Neural progenitor cell (in vitro differentiated cells): Measurements from ENCODE around the gene DPF3.

Source experiments
- CTCF ChIP-seq: fragments of 200-600 bp; sonication (generic); IDR thresholded peaks from 2 replicates; pipeline ENCODE4 v1.5.1; 2017; ENCODE audit warnings: antibody characterized with exemption, mild to moderate bottlenecking
- EZH2 ChIP-seq: fragments of 200-600 bp; sonication (generic); IDR thresholded peaks from 2 replicates; pipeline ENCODE4 v1.6.1; 2017; ENCODE audit warnings: antibody characterized with exemption, mild to moderate bottlenecking, moderate library complexity

DNA sequence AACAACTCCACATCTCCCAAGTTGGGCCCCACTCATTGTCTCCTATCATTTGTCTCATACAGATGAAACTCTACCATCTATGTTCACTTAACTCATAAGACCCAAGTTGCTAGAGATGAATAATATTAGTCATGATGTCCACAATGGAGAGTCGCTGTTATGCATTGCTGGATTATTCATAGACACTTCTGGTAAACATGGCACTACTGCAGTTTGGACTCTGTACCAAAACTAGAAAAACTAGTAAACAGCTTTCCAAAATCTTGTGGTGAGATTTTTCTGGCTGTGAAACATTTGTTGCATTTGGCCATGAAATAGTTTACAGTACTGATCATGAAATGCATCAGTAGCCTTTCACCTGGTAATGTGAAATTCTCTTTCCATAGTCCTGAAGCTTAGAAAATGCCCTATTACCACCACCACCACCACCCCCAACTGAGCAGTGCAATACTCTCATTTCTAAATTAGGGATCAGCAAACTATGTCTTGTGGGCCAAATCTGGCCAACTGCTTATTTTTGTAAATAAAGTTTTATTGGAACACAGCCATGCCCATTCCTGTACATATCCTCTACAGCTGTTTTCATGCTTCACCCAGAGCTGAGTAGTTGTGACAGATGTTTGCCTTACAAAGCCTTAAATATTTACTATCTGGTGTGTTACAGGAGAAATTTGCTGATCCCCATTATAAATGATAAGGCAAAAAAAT lies 236.5 kb downstream of the DPF3 start:
- no peak for TF ChIP-seq CTCF
- no peak for TF ChIP-seq EZH2
